Epithelial cell of prostate (primary cell): ENCODE data around the gene JUND.

Source experiments
- DNase-seq: peaks from one replicate; pipeline ENCODE4 v3.0.0-alpha.2; 2011; ENCODE audit warnings: low read depth, low spot score
- H3K27ac ChIP-seq: fragments of 450-650 bp; 2 replicates; pipeline ENCODE4 v1.5.1; 2017; ENCODE audit warnings: mild to moderate bottlenecking

Gene JUND

DNA sequence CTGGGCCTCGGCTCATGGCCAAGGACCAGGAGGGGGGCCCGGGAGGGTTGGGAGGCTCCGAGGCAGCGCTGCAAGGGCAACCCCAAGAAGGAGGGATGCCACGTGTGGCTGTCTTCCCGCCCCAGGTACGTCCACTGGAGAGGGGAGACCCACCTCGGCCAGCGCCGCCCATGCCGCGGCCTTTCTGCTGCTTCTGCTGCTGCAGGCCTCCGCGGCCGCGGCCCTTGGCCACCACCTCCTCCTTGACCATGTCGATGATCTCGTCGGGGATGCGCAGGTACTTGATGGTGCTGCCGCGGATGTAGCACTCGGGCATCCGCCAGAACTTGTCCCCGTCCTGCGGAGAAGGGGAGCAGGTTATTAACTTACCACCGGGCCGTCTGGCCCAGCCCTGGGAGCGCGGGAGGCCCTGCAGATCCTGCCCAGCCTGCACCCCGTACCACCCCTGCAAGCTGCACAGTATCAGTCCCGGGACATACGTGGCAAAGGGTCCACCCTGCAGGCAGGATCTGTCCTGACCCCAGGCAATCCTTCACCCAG, 28.2 kb upstream of the JUND start:
- no peak overlapping the region for H3K27ac ChIP-seq
- no peak for DNase-seq

DNA sequence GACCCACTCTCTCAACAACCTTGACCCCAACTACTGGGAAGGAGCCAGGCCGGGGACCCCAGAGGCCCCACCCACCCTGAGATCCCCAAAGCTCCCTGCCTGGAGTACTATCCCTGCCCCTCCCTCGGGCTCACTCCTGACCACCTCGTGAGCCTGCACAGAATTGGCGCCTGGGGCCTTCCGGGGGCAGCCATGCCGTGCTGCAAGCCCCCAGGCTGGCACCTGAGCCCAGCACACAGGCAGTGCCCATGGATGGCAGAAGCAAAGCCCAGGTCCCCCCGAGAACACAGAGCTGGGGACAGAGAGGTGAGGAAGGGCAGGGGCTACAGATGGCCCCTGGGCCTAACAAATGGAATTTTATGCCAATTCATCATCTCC, 27.5 kb upstream of the JUND start:
- no peak for DNase-seq
- no peak overlapping the region for H3K27ac ChIP-seq

DNA sequence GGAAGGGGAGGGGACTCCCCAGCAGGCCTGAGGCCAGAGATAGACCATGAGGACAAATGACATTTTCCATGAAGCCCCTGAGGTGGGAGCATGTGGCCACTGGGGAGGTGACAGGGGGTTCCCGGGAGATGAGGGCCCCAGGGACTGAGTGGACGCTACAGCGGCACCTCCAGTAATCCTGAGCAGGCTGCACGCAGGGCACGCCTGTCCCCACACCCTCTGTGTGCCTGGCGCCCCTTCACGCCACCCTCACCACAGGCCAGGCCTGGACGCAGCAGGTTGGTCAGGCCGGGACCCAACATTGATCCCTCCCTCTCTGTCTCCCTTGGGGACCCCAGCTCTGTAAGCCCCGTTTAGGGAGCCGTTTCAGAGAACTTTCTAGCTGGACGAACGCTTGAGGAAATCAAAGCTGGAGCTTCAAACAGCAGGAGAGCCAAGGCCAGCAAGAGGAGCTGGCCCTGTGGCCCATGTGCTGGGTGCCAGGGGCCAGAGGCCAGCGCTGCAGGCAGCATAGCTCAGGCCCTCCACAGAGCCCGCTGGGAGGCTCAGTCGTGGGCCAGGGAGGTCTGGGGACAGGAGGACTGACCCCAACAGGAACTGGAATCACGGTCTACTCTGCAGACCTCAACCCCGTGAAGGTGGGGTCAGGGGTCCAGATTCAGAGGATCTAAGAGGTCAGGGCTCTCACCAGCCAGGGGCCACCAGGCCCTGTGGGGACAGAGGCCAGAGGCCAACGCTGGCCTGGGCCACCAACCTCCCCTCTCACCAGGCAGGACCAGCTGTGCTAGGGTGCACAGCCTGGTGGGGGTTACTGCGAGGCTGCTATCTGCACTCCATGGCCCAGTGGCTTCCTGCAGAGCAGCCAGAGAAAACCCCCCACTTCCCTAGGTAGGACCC, 26.9 kb upstream of the JUND start:
- H3K27ac ChIP-seq: no peak overlapping the region
- no peak for DNase-seq

DNA sequence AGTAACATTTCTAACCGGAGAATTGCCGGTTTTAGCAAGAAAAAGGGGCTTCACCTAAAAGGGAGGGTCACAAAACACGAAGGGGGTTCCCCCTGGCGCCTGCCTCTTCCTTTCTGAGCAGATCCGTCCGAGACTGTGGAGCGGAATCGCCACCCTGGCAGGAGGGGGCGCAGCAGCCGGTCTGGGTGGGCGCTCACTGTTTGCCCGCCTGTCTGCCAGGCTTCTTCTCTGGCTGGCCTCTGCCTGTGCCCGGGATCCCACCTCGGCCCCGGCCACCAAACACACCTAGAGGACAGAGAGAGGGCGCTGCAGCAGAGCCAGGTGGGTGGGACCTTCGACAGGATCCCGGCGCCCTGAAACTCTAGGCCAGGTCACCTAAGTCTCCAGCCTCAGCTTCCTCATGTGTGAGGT, 25.9 kb upstream of the JUND start:
- no peak for DNase-seq
- H3K27ac ChIP-seq: no peak overlapping the region

DNA sequence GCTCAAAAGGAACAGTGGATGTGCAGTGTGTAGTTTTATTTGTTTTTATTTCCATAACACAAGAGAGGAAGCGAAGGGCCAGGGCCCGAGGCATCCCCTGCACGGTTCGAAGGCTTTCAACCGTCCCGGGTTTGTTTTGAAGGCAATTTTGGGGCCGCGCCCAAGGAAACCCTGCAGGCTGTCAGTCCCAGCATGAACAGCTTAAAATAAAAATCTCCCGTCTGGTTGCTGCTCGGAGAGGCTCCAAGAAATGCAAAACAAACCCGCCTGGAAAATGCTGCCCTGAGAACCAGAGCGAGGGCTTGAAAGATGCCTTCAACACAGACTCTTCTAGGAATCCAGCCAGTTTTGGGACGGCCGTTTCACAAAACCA, 25.5 kb upstream of the JUND start:
- no peak for DNase-seq
- H3K27ac ChIP-seq: no peak overlapping the region

DNA sequence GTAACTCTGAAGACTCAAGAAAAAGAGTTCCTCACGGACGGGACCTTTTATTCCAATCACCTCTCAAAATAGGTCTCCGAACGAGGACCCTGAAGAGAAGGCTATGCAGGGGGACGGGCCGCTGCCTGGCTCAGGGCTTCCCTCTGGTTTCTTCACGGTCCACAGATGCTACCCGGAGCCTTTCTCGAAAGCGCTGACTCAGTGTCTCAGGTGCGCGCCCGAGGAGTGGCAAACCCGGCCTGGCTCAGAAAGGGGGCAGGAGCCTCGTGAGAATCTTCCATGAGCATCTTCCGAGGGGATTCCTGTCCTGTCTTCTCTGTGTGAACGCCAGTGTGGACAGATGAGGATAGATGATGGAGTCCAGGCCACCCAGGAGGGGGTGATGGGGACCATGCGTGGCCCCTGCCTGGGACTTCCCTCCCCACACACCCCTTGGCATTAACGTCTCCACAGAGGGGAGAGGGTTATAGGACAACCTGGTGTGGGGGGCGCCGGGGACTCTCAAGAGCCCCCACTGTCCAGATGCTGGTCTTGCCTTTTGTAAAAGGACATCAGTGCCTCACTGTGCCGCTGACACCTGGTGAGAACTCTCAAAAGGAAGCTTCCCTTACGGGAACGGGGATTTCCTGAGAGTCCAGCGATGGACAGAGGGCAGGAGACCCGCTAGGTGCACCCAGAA, 24.9 kb upstream of the JUND start:
- H3K27ac ChIP-seq: no peak overlapping the region
- DNase-seq: no peak

DNA sequence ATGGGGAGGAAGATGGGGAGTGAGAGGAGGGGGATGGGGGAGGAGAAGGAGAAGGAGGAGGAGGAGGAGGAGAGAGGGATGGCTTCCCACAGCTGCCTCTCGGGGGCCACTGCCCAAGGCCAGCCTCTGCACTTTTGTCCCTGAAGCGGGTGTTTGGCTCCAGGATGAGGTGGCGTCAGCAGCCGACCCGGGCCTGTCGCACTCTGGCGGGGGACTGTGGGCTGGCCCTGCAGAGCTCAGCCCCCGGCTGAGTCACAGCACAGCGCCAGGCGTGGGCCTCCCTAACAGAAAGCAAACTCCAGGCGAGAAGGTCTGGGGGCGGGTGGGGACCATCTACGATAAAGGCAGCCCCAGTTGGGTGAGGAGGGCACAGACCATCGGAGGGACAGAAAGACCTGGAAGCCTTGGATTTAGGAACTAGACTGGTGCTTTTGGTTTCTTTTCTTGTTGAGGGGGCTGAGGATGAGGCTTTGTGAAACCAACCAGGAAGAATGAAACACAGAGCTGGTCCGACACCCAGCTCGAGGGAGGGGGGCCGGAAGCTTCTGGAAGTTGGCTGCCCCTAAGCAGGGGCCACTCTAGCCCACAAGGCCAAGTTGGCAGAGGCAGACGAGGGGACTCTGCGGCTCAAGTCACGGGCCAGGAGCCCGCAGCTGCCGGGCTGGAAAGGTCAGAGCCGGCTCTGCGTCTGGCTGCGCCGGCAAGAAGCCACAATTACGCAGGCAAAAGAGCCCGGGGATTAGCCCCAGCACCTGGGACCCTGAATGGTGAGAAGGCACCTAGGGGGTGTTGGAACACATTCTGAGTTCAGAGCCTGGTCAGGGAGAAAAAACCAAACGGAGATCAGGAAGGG, 23.3 kb upstream of the JUND start:
- H3K27ac ChIP-seq: peak overlapping the region; percentile 73
- DNase-seq: no peak

DNA sequence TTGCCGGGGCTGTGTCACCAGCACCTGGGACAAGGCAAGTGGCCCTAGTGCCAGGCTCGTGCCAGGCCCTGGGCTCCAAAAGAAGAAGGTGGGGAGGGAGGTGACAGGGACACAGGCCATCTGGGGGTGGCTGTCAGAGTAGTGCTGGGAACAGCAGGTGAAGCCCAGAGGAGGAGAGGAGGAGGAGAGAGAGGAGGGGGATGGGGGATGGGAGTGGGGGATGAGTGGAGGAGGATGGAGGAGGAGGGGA, 22.7 kb upstream of the JUND start:
- peak overlapping the region; percentile 73 for H3K27ac ChIP-seq
- DNase-seq: no peak

DNA sequence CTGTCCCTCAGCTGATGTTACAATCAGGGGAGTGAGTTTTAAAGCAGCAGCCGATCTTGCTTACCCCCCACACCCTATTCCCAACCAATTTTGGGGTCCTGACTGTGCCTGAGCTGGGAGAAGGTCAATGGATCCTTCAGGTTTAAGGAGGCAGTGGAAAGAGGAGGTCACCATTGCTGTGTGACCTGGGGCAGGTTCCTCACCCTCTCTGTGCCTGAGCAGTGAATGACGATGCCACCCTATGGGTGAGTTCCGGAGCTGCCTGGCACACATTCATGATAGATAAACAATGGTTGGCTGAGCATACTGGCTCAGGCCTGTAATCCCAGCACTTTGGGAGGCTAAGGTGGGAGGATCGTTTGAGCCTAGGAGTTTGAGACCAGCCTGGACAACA, 20.3 kb upstream of the JUND start:
- DNase-seq: no peak
- no peak overlapping the region for H3K27ac ChIP-seq

DNA sequence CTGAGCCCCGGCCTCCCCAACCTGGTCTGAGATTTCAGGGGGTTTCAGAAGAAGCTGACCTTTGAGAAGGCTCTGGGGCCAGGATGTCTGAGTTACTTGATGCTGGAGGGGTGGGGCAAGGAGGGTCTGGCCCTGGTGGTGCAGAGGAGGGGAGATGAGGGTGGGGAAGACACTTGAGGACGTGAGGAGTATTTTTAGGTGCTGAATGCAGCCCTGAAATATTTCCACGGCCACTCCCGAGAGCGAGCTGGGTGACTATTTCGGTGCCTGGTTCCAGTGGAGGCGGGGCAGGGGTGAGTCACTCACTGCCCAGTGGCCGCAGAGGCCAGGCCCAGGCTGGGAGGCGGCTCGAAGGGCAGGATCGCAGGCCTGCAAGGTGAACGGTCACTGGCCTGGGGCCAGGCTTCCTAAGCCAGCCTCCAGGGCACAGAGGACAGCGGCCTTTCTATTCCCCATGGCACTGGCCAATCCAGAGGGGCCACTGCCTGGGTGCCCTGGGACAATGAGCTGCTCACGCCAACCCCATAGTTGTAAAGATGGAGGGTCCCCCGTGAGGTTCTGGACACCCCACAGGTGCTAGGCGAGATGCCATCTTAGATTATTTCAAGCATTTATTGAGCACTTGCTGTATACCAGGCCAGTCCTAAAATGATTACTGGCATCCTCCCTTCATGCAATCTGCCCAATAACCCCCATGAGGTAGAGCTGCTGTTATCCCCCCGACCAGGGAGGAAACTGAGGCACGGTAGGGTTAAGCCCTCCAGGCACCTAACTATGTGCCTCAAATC, 19.7 kb upstream of the JUND start:
- peak overlapping the region; percentile 36 for H3K27ac ChIP-seq
- DNase-seq: no peak

DNA sequence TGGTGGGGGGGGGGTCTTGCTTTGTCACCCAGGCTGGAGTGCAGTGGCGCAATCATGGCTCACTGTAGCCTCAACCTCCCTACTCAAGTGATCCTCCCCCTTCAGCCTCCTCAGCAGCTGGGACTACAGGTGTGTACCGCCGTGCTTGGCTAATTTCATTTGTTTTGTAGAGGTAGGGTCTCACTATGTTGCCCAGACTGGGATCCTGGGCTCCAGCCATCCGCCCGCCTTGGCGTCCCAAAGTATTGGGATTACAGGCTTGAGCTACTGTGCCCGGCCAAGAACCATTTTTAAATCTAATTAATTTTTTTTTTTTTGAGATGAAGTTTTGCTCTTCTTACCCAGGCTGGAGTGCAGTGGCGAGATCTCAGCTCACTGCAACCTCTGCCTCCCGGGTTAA, 18.2 kb upstream of the JUND start:
- H3K27ac ChIP-seq: no peak overlapping the region
- no peak for DNase-seq

DNA sequence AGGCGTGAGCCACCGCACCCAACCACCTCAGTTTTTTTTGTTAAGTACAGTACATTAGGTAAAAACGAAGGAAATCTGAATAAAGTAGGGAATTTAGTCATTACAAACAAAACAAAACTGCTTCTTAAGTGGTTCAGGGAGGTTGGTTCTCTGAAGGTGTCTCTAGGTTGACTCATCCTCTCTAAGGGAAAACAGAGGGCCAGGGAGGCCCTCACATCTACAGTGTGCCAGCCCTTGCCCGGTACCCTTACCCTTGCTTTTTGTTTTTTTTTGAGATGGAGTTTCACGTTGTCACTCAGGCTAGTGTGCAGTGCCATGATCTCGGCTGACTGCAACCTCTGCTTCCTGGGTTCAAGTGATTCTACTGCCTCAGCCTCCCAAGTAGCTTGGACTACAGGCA, 17.2 kb upstream of the JUND start:
- no peak overlapping the region for H3K27ac ChIP-seq
- no peak for DNase-seq

DNA sequence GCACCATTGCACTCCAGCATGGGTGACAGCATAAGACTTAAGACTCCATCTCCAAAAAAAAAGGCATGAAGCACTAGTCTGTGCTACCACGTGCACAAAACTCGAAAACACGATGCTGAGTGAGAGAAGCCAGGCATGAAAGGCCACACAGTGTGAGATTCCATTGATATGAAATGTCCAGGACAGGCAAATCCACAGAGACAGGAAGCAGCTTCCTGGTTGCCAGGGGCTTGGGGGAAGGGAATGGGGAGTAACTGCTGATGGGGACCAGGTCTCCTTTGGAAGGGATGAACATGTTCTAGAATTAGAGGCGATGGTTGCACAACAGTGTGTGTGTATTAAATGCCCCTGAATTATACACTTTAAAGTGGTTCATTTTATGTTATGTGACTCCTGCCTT, 15.9 kb upstream of the JUND start:
- no peak overlapping the region for H3K27ac ChIP-seq
- DNase-seq: no peak

DNA sequence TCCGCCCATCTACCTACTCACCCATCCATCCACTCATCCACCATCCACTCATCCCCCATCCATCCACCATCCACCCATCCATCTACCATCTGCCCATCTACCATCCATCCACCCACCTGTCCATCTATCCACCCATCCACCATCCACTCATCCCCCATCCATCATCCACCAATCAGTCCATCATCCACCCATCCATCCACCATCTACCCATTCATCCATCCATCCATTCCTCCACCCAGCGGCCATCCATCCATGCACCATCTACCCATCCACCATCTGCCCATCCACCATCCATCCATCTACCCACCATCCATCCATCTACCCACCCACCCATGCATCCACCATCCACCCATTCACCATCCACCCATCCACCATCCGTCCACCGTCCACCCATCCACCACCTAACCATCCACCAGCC, 13.6 kb upstream of the JUND start:
- no peak for DNase-seq
- no peak overlapping the region for H3K27ac ChIP-seq

DNA sequence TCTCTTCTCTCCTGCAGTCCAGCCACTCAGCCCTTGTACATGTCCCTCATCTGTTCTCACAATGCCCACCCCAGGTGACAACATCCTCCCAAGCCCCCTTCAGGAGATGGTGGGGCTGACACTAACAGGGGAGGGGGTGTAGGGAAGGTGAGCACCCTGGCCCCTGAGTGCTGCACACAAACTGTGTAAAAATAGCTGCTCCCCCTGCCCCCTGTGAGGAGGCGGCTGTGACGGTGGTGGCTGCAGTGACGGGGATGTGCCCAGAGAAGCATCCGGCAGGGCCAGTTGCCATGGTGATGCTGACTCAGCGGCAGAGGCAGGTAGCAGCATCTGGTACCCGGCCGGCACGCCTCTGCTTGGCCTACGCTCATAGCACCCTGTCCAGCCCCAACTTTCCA, 13.0 kb upstream of the JUND start:
- no peak overlapping the region for H3K27ac ChIP-seq
- no peak for DNase-seq

DNA sequence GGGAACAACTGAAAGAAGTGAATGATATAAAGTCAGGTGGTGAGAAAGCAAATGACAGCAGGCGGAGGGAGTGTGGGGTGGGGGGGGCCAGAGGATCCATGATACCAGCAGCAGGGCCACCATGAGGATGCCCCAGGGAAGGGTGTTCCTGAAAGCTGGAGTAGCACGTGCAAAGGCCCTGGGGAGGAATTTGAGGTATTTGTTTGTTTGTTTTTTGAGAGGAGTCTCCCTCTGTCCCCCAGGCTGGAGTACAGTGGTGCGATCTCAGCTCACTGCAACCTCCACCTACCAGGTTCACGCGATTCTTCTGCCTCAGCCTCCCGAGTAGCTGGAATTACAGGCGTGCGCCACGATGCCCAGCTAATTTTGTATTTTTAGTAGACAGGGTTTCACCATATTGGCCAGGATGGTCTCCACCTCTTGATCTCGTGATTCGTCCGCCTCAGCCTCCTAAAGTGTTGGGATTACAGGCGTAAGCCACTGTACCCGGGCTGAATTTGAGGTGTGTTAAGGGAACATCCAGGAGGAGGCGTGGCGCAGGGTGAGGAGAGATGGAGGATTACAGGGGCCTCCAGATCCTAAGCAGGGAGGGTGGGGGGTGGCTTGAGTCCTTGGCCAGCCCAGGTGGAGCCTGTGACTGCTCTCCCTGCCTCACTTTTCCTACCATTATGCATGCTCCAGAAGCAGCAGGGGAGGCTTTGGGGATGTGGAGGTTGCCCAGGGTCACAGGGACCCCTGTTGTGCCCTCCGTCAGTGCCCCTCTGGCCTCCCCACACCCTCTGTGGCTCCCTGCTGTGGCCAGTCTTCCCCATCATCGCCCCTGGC, 12.4 kb upstream of the JUND start:
- no peak for DNase-seq

DNA sequence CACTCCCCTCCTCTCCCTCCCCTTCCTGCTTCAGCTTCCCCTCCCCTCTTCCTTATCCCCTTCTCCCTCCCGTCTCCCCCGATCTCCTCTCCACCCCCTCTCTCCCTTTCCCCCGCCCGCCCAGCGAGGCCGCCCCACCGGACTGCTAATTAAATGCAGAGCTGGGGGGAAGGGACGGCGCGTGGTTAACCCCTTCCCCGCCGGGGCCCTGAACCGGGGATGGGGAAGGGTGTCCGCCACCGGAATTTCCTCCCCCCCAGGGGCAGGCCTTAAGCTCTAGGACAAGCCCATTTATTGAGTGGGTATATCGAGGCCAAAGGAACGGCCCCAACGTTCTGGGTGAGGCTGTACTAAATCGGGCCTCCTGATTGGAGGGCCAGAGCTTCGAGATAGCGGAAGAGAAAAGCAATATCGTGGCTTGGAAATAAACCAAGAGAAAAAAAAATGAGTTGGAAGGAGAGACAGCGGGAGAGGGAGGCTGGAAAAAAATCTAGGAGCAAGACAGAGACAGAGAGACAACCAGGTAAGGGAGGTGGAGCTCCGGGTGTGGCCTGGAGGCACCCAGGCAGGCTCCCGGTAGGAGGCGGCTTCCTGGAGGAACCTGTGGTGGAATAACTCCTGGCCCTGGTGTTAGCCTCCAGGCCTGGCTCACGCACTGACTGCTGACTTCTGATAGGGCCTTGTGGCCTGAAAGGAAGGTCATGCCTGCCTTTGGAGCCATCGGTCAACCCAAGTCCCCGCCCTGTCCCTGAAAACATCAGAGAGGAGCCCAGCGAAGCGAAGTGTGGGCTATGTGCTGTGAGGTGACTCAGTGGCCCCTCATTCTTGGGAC, 11.6 kb upstream of the JUND start:
- H3K27ac ChIP-seq: peak overlapping the region; percentile 62

More for the DNA sequence above, 12.4 kb upstream of the JUND start:
- peak overlapping the region; percentile 62 for H3K27ac ChIP-seq

DNA sequence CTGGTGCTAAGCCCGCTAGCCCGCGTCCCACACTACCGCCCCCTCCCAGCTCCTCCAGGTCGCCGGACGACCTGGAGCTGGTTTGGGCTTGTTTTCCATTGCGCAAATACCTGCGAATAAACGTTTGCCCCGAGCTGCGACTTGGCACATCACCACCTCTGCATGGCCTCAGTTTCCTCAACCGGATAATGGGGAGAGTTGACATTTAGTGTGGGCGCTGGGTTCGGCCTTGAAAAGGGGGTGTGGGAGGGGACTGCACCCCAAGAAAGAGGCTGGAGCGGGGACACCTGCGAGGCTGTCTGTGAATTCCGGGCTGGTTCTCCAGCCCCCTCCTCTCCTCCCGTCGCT, 11.0 kb upstream of the JUND start:
- DNase-seq: no peak

More for the DNA sequence above, 11.6 kb upstream of the JUND start:
- DNase-seq: no peak

More for the DNA sequence above, 11.0 kb upstream of the JUND start:
- H3K27ac ChIP-seq: peak overlapping the region; percentile 62
